T-cell (primary cell): ENCODE data around the gene PBX1. TPM values are rescaled to one million over a fixed set of nuclear protein-coding genes. Genes with fewer than 3 reads are reported as not detected.

Source experiments
- ATAC-seq, 4 experiments: fragments of 200-7000 bp in 3 of 4; fragments of 150-1000 bp in 1 of 4; cut with Tn5 transposase; replicated peaks in 1 of 4; 1 replicate in 3 of 4; 2 replicates in 1 of 4; pipeline ENCODE4 v1.10.0; 2021; ENCODE audit warnings: moderate library complexity in 3 of 4, mild to moderate bottlenecking in 2 of 4, moderate number of reproducible peaks in 1 of 4
- CTCF ChIA-PET, 2 donors: fragments of 300-600 bp; sonication (Branson Sonifier 250); formaldehyde crosslinking; loops; one replicate each; lab custom pipeline; 2022; ENCODE audit warnings: antibody characterized with exemption in 2 of 2; lab: Charles Lee
- POLR2A ChIA-PET, 2 donors: fragments of 300-600 bp; sonication (Branson Sonifier 250); formaldehyde crosslinking; loops; one replicate each; lab custom pipeline; 2022; ENCODE audit warnings: antibody characterized with exemption in 2 of 2; lab: Charles Lee
- DNase-seq, 35 experiments: peaks; one replicate each; pipeline versions ENCODE4 v3.0.0 to v3.0.0-alpha.2; 2013 to 2023
- H3K27ac ChIP-seq: one replicate; pipeline ENCODE4 v1.5.1; 2013; ENCODE audit warnings: low read length
- H3K27me3 ChIP-seq, 2 experiments: replicated peaks in 1 of 2; 1 replicate in 1 of 2; 2 replicates in 1 of 2; pipeline versions ENCODE4 v1.6.1 to v1.7.0; 2013; ENCODE audit warnings: low read length in 1 of 2, mixed read lengths in 1 of 2; ENCODE audit not compliant: control insufficient read depth in 2 of 2, insufficient read depth in 2 of 2; ENCODE audit errors: extremely low read depth in 1 of 2
- H3K36me3 ChIP-seq, 2 donors: 1 replicate in 1 of 2; 2 replicates in 1 of 2; pipeline versions ENCODE4 v1.6.1 to v1.7.0; 2013; ENCODE audit warnings: low read length in 1 of 2; ENCODE audit not compliant: control insufficient read depth in 2 of 2, insufficient read depth in 1 of 2; ENCODE audit errors: extremely low read depth in 1 of 2
- H3K4me1 ChIP-seq, 2 experiments: 1 replicate in 1 of 2; 2 replicates in 1 of 2; pipeline versions ENCODE4 v1.6.1 to v1.7.0; 2013; ENCODE audit warnings: low read length in 2 of 2, mixed read lengths in 1 of 2; ENCODE audit not compliant: insufficient read depth in 2 of 2, control insufficient read depth in 1 of 2; ENCODE audit errors: extremely low read depth in 1 of 2
- H3K4me3 ChIP-seq, 2 donors: 1 replicate in 1 of 2; 2 replicates in 1 of 2; pipeline versions ENCODE4 v1.5.1 to v1.7.0; 2013; ENCODE audit warnings: mild to moderate bottlenecking in 2 of 2, low read length in 1 of 2, moderate library complexity in 1 of 2; ENCODE audit not compliant: control insufficient read depth in 1 of 2; ENCODE audit errors: extremely low read depth in 1 of 2
- H3K9me3 ChIP-seq: 2 replicates; pipeline ENCODE4 v1.7.0; 2013
- H3K27ac Mint-ChIP-seq, 2 donors: one replicate each; pipeline ENCODE4 v1.8.0; 2020 to 2021; ENCODE audit warnings: mild to moderate bottlenecking in 2 of 2, mixed read lengths in 2 of 2
- H3K27me3 Mint-ChIP-seq, 2 donors: one replicate each; pipeline ENCODE4 v1.8.0; 2021 to 2022; ENCODE audit warnings: mixed read lengths in 2 of 2
- H3K36me3 Mint-ChIP-seq: one replicate; pipeline ENCODE4 v1.8.0; 2021; ENCODE audit warnings: mixed read lengths
- H3K4me1 Mint-ChIP-seq, 3 donors: one replicate each; pipeline ENCODE4 v1.8.0; 2020 to 2022; ENCODE audit warnings: mixed read lengths in 3 of 3, mild to moderate bottlenecking in 1 of 3
- H3K4me3 Mint-ChIP-seq, 3 donors: one replicate each; pipeline ENCODE4 v1.8.0; 2020 to 2022; ENCODE audit warnings: mild to moderate bottlenecking in 3 of 3, mixed read lengths in 3 of 3, moderate library complexity in 3 of 3
- H3K9me3 Mint-ChIP-seq, 3 donors: one replicate each; pipeline ENCODE4 v1.8.0; 2020 to 2022; ENCODE audit warnings: mixed read lengths in 3 of 3
- WGBS: methylation state at CpG from one replicate; pipeline ENCODE4 v1.1.5; 2013; ENCODE audit warnings: missing lambda C conversion rate; ENCODE audit not compliant: insufficient coverage; 5-methylcytosine and 5-hydroxymethylcytosine counted together
- total RNA-seq, 35 experiments: library from RNA in 6 of 35; stranded (reverse) in 6 of 35; fragments of 120-200 nt in 1 of 35; gene quantifications; one replicate each; pipeline versions ENCODE4 v1.2.1 to v1.2.4 and lab custom pipeline; 2013 to 2026

The PBX1 gene
- total RNA-seq, 5 donors from 2014 or later (not counting 1 experiment from before 2014, with no cell fraction given): 0.92 to 2.9 (median 1.8) TPM

- no peaks in the 10 kb centered on the region for H3K9me3 ChIP-seq
- H3K4me1 ChIP-seq: no peaks in the 10 kb centered on the region
- no peak overlapping the region for H3K27ac ChIP-seq
- no peaks in the 10 kb centered on the region for H3K9me3 Mint-ChIP-seq
- H3K4me3 ChIP-seq: no peak overlapping the region
- no peaks in the 10 kb centered on the region for H3K27me3 Mint-ChIP-seq
- H3K27me3 ChIP-seq: no peaks in the 10 kb centered on the region
- DNase-seq (no peak), ATAC-seq (no peak)
- H3K4me1 Mint-ChIP-seq: no peaks in the 10 kb centered on the region
- H3K4me3 Mint-ChIP-seq: no peak overlapping the region
- WGBS: no CpG with 5 or more reads among the region's 2 CpGs
- no peaks in the 10 kb centered on the region for H3K36me3 ChIP-seq
- ChIA-PET POLR2A (no interaction called here), CTCF (no interaction called here)
- no peak overlapping the region for H3K27ac Mint-ChIP-seq
- H3K36me3 Mint-ChIP-seq: no peaks in the 10 kb centered on the region
These were observed 235.4 kb downstream of the PBX1 start for GRCh38 chr1:164794356-164794755.

- no peaks in the 10 kb centered on the region for H3K9me3 ChIP-seq
- H3K27me3 Mint-ChIP-seq: no peaks in the 10 kb centered on the region
- POLR2A ChIA-PET: no interaction called here
- no peaks in the 10 kb centered on the region for H3K9me3 Mint-ChIP-seq
- no peak overlapping the region for H3K4me3 ChIP-seq
- H3K27me3 ChIP-seq: no peaks in the 10 kb centered on the region
- CTCF ChIA-PET: interaction anchor here (1.7 to 2.0 kb wide), 2 partner anchors 9 to 10 kb away, joined by 4 to 7 read pairs; no protein-coding TSS in a partner anchor
- no peaks in the 10 kb centered on the region for H3K4me1 Mint-ChIP-seq
- no peaks in the 10 kb centered on the region for H3K36me3 Mint-ChIP-seq
- no peaks in the 10 kb centered on the region for H3K4me1 ChIP-seq
- H3K36me3 ChIP-seq: no peaks in the 10 kb centered on the region
- no peak overlapping the region for H3K27ac ChIP-seq
- H3K4me3 Mint-ChIP-seq: no peak overlapping the region
- no peak overlapping the region for H3K27ac Mint-ChIP-seq
- DNase-seq (no peak), ATAC-seq (no peak)
- no CpG with 5 or more reads among the region's 2 CpGs for WGBS
These were observed 237.9 kb downstream of the PBX1 start for GRCh38 chr1:164796916-164797315.

GRCh38 chr1:164801246-164801731, 242.3 kb downstream of the PBX1 start:
- no peaks in the 10 kb centered on the region for H3K9me3 ChIP-seq
- POLR2A ChIA-PET: no interaction called here
- H3K27me3 ChIP-seq: no peaks in the 10 kb centered on the region
- no peaks in the 10 kb centered on the region for H3K36me3 ChIP-seq
- H3K9me3 Mint-ChIP-seq: no peaks in the 10 kb centered on the region
- no peaks in the 10 kb centered on the region for H3K36me3 Mint-ChIP-seq
- no peak overlapping the region for H3K27ac Mint-ChIP-seq
- no peak overlapping the region for H3K4me3 ChIP-seq
- ATAC-seq (no peak), DNase-seq (no peak)
- CTCF ChIA-PET: no interaction called here
- no peaks in the 10 kb centered on the region for H3K27me3 Mint-ChIP-seq
- no peaks in the 10 kb centered on the region for H3K4me1 ChIP-seq
- H3K4me3 Mint-ChIP-seq: no peak overlapping the region
- H3K27ac ChIP-seq: no peak overlapping the region
- 50% methylated on average over 1 of the region's 6 CpGs for WGBS
- H3K4me1 Mint-ChIP-seq: no peaks in the 10 kb centered on the region

- Histone ChIP-seq H3K4me1 (no peaks in the 10 kb centered on the region), H3K27me3 (no peaks in the 10 kb centered on the region), H3K4me3 (no peak overlapping the region), H3K36me3 (no peaks in the 10 kb centered on the region), H3K9me3 (no peaks in the 10 kb centered on the region), H3K27ac (no peak overlapping the region)
- Mint-ChIP-seq H3K27me3 (no peaks in the 10 kb centered on the region), H3K36me3 (no peaks in the 10 kb centered on the region), H3K9me3 (no peaks in the 10 kb centered on the region), H3K27ac (no peak overlapping the region), H3K4me3 (no peak overlapping the region), H3K4me1 (no peaks in the 10 kb centered on the region)
- WGBS: 73% methylated on average over 4 of the region's 7 CpGs
- ATAC-seq (no peak), DNase-seq (no peak)
- ChIA-PET CTCF (interaction anchor here in 1 of 2 donors (0.5 kb wide), 1 partner anchor 314 kb away, joined by 3 read pairs; no protein-coding TSS in a partner anchor), POLR2A (no interaction called here)
These were observed 243.0 kb downstream of the PBX1 start for GRCh38 chr1:164801791-164802502.

GRCh38 chr1:164802529-164803282, 243.7 kb downstream of the PBX1 start:
- CTCF ChIA-PET: interaction anchor here (0.5 to 0.6 kb wide), 2 partner anchors 41 to 314 kb away, joined by 3 read pairs; no protein-coding TSS in a partner anchor
- Histone ChIP-seq H3K27me3 (no peaks in the 10 kb centered on the region), H3K4me3 (no peak overlapping the region), H3K27ac (no peak overlapping the region), H3K36me3 (no peaks in the 10 kb centered on the region), H3K4me1 (no peaks in the 10 kb centered on the region), H3K9me3 (no peaks in the 10 kb centered on the region)
- H3K36me3 Mint-ChIP-seq: no peaks in the 10 kb centered on the region
- POLR2A ChIA-PET: no interaction called here
- H3K9me3 Mint-ChIP-seq: peaks cover 0 to 2% (median 0%) of the 10 kb centered on the region in 3 donors
- WGBS: 76% methylated on average over 2 of the region's 7 CpGs
- no peaks in the 10 kb centered on the region for H3K27me3 Mint-ChIP-seq
- no peaks in the 10 kb centered on the region for H3K4me1 Mint-ChIP-seq
- ATAC-seq (no peak), DNase-seq (no peak)
- no peak overlapping the region for H3K27ac Mint-ChIP-seq
- no peak overlapping the region for H3K4me3 Mint-ChIP-seq

GRCh38 chr1:164803366-164803765, 244.4 kb downstream of the PBX1 start:
- POLR2A ChIA-PET: no interaction called here

More at GRCh38 chr1:164803366-164803765, 244.4 kb downstream of the PBX1 start:
- no peak overlapping the region for H3K27ac ChIP-seq
- Mint-ChIP-seq H3K4me3 (no peak overlapping the region), H3K27me3 (no peaks in the 10 kb centered on the region), H3K27ac (no peak overlapping the region), H3K9me3 (peaks cover 0 to 2% (median 0%) of the 10 kb centered on the region in 3 donors), H3K36me3 (no peaks in the 10 kb centered on the region), H3K4me1 (no peaks in the 10 kb centered on the region)
- H3K4me1 ChIP-seq: no peaks in the 10 kb centered on the region
- no peak for DNase-seq
- CTCF ChIA-PET: interaction anchor here in 1 of 2 donors (0.6 kb wide), 1 partner anchor 42 kb away, joined by 3 read pairs; no protein-coding TSS in a partner anchor
- ATAC-seq: no peak
- H3K36me3 ChIP-seq: no peaks in the 10 kb centered on the region
- H3K9me3 ChIP-seq: no peaks in the 10 kb centered on the region
- no peaks in the 10 kb centered on the region for H3K27me3 ChIP-seq
- no peak overlapping the region for H3K4me3 ChIP-seq
- WGBS: 65% methylated on average over 4 of the region's 5 CpGs
